ENCODE results near the gene MYCBP2.

Gene MYCBP2

GRCh38 chr13:77042566-77043177 is 284.2 kb downstream of the MYCBP2 start:
- POLR2A ChIA-PET = no interaction called here
- H3K4me3 ChIP-seq (ENCODE audit: low read depth, low read length) = no peak overlapping the region
- CTCF ChIA-PET = interaction anchor here (1.1 to 1.6 kb wide), 2 partner anchors 9 to 14 kb away, joined by 3 read pairs; no protein-coding TSS in a partner anchor
- TF ChIP-seq, protein P1, sequence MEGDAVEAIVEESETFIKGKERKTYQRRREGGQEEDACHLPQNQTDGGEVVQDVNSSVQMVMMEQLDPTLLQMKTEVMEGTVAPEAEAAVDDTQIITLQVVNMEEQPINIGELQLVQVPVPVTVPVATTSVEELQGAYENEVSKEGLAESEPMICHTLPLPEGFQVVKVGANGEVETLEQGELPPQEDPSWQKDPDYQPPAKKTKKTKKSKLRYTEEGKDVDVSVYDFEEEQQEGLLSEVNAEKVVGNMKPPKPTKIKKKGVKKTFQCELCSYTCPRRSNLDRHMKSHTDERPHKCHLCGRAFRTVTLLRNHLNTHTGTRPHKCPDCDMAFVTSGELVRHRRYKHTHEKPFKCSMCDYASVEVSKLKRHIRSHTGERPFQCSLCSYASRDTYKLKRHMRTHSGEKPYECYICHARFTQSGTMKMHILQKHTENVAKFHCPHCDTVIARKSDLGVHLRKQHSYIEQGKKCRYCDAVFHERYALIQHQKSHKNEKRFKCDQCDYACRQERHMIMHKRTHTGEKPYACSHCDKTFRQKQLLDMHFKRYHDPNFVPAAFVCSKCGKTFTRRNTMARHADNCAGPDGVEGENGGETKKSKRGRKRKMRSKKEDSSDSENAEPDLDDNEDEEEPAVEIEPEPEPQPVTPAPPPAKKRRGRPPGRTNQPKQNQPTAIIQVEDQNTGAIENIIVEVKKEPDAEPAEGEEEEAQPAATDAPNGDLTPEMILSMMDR (IDR thresholded peaks at IDR 0.05; ENCODE audit: insufficient read depth, low read length, missing control alignments) = no peak
- DNase-seq (ENCODE audit: low read depth, low spot score) = no peak

GRCh38 chr13:77040835-77041234 is 286.1 kb downstream of the MYCBP2 start:
- TF ChIP-seq, protein P1 (IDR thresholded peaks at IDR 0.05; ENCODE audit: insufficient read depth, low read length, missing control alignments) = no peak
- CTCF ChIA-PET = no interaction called here
- POLR2A ChIA-PET = no interaction called here
- no peak for DNase-seq (ENCODE audit: low read depth, low spot score)
- no peak overlapping the region for H3K4me3 ChIP-seq (ENCODE audit: low read depth, low read length)

- POLR2A ChIA-PET = no interaction called here
- no peak for DNase-seq (ENCODE audit: low read depth, low spot score)
- H3K4me3 ChIP-seq (ENCODE audit: low read depth, low read length) = no peak overlapping the region
- TF ChIP-seq, protein P1 (IDR thresholded peaks at IDR 0.05; ENCODE audit: insufficient read depth, low read length, missing control alignments) = no peak
- CTCF ChIA-PET = no interaction called here
These were observed 286.8 kb downstream of the MYCBP2 start for GRCh38 chr13:77040076-77040475.

- TF ChIP-seq, protein P1 (IDR thresholded peaks at IDR 0.05; ENCODE audit: insufficient read depth, low read length, missing control alignments) = no peak
- H3K4me3 ChIP-seq (ENCODE audit: low read depth, low read length) = no peak overlapping the region
- DNase-seq (ENCODE audit: low read depth, low spot score) = no peak
- CTCF ChIA-PET = no interaction called here
- POLR2A ChIA-PET = no interaction called here
These were observed 287.9 kb downstream of the MYCBP2 start for GRCh38 chr13:77038907-77039480.

GRCh38 chr13:77036279-77036678 is 290.6 kb downstream of the MYCBP2 start:
- ChIA-PET POLR2A (interaction anchor here (1.7 kb wide), 1 partner anchor 9 kb away, joined by 6 read pairs; the partner anchor contains the start of gene FBXL3), CTCF (no interaction called here)
- H3K4me3 ChIP-seq (ENCODE audit: low read depth, low read length) = no peak overlapping the region
- DNase-seq (ENCODE audit: low read depth, low spot score) = no peak
- TF ChIP-seq, protein P1 (IDR thresholded peaks at IDR 0.05; ENCODE audit: insufficient read depth, low read length, missing control alignments) = no peak

DNA sequence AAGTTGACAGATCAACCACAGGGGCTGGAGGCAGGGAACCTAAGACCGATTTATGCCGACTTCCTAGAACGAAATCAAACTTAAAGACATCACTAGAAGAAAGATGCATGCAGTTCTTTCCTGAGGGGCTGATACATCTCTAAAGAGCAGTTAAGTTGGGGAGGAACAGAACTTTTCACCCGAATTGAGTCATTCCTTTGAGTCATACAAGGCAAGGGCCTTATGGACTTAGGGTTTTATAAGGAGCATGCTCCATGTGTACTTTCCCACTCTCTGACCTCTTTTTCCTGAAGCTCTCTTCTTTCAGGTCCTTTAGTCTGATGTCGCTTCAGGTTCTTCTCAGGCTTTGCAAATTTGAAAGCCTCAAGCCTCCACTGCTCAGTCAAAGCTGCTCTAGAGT is 292.0 kb downstream of the MYCBP2 start:
- TF ChIP-seq, protein P1 (IDR thresholded peaks at IDR 0.05; ENCODE audit: insufficient read depth, low read length, missing control alignments) = no peak
- DNase-seq (ENCODE audit: low read depth, low spot score) = no peak
- ChIA-PET POLR2A (interaction anchor here (1.7 kb wide), 1 partner anchor 8 kb away, joined by 6 read pairs; the partner anchor contains the start of gene FBXL3), CTCF (interaction anchor here (1.2 kb wide), 1 partner anchor 55 kb away, joined by 3 read pairs; no protein-coding TSS in a partner anchor)
- H3K4me3 ChIP-seq (ENCODE audit: low read depth, low read length) = no peak overlapping the region

All from AG04449 (cell line).